HG02885 (cell line): ENCODE measurements around the gene ARHGAP26.
A peak's percentile ranks its signal among the peaks of the same experiment; 100 is the strongest.
"Not testable (repeated sequence)": the region's sequence is repeated elsewhere in the genome, so short reads cannot be mapped to it uniquely, and the experiment has no call there.

ENCODE experiments used
- ATAC-seq: cut with Tn5 transposase; IDR thresholded peaks from one replicate; pipeline ENCODE4 v1.9.1; 2021; ENCODE audit warnings: mild to moderate bottlenecking; ENCODE audit not compliant: unreplicated experiment, poor library complexity

Gene ARHGAP26

DNA sequence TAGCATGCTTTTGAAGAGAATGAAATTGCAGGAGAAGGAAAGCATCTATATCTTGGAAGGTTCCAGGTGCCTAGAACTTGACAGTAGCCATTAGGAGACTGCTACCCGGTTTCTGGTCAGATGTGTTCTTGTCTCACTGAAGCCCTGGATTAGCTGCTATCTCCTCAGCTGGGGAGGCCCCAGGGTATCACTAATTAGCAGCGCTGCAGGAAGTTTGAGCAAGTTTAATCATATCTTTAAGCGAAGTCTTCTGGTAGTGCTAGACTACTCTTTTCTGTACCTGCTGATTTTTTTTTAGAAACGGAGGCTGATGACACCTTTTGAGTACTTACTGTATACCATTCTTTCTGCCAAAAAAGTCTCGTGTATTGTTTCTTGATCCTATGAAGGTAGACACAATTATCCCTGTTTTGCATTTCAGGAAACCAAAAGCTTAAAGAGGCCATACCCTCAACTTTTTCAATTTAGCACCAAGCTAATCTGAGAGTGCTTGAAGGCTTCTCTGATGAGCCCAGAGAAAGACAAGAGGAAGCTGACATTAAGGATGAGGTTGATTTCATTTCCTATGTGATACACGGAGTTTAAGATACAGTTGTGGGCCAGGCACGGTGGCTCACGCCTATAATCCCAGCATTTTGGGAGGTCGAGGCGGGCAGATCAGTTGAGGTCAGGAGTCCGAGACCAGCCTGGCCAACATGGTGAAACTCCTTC lies 201.3 kb downstream of the ARHGAP26 start:
- no peak for ATAC-seq

DNA sequence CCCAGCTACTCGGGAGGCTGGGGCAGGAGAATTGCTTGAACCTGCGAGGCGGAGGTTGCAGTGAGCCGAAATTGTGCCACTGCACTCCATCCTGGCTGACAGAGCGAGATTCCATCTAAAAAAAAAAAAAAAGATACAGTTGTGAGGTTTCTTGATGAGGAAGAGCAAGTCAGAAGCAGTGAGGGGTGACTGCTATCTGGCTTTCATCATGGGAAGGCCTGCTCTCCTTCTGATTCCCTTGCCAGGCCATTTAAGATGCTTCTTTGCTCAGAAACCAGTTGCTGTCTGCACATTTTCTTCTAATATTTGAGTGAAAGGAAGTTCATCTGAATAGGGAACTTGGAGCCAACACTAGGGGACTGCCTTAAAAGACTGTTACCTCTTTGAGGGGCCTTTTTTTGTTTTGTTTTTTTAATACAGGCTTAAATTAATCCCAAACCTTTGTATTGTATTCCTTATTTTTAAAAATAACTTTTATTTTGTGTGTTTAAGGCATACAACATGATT lies 201.9 kb downstream of the ARHGAP26 start:
- ATAC-seq, result no peak

DNA sequence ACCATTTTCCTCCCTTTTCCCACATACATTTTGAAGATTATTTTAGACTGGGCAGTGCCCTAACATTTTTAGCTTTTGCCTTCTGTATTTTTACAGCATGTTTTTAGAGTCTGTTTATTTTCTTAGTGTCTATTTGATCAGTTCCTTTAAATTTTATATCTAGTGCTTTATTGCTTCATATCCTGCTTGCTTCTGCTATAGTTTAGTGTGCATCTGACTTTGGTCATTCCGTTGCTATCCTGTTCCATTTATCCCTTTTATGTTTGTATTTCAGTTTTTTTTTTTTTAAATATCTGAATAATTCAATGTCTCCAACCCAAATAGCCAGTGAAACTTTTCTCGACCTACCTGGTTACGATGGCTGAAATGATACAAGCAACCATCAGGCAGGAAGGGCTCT lies 203.8 kb downstream of the ARHGAP26 start:
- no peak for ATAC-seq

DNA sequence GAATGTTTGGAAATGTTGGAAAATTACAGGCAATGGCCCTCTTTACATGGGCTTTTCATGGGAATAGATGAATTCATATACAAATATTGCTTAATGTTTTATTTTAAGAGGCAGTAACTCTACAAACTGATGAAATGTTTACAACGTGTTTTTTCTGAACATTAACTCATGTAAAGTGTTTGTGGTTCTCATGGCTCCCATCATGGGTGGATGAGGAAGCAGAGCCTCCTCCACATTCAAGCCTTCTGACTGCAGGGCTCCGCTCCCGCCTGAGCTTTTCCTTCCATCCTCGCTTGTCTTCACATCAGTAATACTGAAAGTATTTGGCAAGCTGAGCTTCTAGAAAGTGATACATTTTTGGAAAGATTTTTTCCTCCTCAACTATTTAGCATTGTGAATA lies 204.2 kb downstream of the ARHGAP26 start:
- ATAC-seq, result no peak

DNA sequence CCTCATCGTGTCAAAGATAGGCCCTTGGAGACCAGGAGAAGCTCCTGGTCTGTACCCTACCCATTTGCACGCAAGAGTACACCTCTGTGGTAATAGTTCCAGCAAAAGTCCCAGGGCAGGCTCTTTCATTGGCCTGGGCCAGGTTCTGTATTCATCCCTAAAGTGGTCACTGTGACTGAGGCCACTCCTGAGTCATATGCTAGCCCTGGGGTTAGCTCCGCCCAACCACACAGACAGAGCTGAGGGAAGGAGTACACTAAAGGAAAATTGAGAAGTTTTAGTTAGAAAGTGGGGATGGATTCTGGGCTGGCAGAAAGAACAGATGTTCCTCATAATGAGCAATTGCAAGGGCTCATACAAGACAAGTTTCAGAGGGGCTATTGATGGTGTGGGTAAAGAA lies 206.7 kb downstream of the ARHGAP26 start:
- ATAC-seq, result no peak

DNA sequence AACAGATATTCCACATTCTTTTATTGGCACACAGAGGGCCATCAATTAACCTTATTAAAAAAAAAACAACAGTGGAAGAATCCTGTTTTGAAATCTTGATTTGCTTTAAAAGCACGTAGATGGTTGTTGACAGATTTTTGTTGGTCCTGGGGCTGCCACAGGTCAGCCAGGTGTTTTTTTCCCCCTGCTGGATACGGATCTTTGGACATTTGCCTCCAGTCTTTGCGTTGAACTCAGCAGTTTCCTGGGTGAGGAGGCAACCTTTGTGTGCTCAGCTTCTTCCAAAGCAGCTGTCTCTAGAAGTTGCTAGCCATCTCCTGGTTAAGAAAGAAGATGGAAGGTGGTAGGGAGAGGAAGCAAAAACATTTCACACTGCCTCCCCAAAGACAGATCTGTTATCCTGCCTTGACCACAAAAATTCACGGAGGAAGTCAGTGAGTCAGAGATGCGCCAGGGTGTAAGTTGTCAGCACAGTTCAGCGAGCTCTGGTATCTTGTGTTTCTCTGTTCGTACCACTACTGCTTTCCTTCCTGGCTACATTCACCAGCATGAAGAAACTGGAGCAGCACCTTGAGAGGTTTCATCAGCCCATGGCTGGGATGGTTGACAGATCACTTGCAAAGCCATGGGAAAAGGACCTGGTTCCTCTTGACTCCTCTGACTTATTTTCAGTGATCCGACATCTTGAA lies 207.3 kb downstream of the ARHGAP26 start:
- no peak for ATAC-seq

DNA sequence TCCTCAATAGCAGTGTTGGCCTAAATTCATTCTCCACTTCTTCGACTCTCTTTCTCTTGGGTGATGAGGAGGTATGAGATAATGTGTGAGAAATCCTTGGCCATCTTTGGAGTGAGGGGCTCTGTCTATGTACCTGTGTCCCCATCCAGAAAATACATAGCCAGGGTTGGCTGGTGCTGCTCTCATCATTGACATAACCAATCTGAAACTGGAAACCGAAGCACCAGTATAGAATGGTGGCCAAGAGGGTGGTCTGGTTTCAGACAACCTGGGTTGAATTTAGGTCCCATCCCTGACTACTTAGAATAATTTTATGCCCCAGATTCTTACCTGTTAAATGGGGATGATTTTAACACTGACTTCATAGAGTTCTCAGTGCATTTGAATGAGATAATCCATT lies 208.1 kb downstream of the ARHGAP26 start:
- no peak for ATAC-seq

DNA sequence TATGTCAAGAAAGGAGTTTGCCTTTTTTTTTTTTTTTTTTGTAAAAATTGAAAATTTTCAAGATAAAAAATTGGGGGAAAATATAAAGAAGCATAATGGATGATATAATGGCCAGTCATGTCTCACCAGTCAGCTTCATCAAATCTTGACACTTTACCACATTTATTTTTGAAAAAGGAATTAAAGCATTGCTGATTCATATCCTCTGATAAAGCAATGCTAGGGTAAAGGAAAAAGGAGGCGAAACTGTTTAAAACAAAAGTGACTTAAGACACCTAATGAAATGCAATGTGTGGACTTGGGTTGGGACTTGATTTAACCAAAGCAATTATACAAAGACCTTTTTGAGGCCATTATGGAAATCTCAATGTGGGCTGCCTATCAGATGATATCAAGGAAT lies 208.5 kb downstream of the ARHGAP26 start:
- ATAC-seq, result no peak

DNA sequence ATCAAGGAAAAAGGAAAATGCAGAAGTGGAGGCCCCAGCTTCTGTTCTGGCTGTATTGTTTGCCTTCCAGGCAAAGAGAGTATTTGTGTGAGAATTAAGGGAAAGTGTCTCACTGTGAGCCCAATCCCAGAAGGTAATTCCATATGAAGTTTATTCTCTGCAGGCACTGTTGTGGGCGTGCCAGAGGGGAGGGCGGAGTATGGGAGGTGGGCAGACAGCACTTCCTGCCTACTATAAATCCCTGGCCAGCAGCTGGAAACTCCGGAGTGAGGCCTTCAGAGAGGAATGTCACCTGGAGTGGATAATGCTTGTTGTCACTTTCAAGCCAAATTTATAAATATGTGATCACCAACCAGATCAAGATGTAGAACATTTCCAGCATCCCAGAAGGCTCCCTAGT lies 209.5 kb downstream of the ARHGAP26 start:
- ATAC-seq, result no peak

DNA sequence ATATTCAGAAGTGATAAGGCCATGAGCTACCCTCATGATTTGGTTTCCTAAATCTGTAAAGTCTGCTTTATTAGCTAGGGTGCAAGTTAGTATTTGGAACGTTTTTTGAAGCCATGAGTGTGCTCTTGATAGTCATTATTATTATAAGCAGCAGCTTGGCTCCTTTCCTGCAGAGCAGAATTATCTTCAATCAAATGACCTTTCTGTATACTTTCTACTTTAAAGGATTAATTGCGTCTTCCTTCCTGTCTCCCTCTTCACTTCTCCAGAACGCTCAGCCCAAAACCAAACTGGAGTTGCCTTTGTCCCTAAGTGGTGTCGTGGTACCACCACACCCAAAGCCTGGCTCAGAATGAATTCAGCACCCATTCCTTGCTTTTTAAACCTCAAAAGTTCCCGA lies 211.3 kb downstream of the ARHGAP26 start:
- no peak for ATAC-seq

DNA sequence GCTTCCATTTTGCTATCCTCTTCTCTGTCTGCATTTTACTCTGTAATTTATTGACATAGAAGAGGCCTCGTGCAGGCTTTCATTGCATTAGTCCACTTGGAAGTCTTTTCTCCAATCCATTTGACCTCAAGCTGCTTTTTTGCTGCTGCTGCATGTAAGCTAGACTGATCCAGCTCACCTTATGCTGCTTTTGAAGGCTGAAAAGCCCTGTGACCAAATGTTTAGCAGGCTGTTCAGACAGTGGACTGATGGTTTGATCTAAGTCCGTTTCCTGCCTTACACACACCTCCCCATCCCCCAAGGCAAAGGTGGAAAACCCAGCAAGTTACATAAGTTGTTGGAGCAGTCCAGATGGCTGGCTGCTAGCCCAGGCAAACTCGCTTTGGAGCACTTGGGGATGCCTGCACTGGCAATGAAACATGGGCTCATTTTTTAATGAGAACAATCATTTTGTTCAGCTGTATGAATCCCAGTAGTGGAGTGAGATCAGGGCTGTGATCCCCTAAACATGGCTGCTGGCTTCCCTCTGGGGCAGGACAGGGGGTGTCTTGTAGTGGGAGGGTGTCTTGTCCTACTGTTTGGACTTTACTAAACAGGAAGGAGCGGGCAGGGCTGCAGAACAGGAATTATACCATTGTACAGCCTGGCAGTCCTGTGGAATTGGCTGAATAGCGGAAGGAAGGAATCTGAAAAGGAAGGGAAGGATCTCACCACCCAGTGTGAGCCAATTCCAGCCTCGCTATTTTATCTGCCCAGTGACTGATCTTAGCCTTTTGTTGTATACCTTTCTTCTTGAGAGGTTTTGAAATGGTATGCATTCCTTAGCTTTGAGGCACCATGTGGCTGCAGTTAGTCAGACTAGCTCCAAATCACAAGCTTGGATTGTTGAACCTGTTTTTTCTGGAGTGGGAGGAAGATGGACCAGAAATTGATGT lies 212.0 kb downstream of the ARHGAP26 start:
- ATAC-seq, result no peak

DNA sequence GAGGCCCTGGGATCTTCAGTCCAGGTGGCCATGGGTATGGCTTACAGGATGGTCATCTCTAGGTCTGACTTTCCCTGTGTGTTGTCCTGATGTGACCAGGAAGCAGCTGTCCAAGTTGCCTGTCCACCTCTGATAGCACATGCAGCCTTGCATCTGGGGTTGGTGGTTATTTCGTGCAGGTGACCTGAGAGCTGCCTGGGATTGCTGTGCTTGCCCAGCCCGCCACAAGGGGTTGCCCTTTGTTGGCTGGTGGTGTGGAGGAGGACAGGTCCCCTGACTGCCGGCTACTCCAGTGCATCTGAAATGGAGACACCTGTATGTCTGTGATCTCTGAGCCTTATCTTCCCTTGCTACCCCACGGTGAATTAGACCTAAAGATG lies 212.6 kb downstream of the ARHGAP26 start:
- ATAC-seq, result peak; percentile 67

DNA sequence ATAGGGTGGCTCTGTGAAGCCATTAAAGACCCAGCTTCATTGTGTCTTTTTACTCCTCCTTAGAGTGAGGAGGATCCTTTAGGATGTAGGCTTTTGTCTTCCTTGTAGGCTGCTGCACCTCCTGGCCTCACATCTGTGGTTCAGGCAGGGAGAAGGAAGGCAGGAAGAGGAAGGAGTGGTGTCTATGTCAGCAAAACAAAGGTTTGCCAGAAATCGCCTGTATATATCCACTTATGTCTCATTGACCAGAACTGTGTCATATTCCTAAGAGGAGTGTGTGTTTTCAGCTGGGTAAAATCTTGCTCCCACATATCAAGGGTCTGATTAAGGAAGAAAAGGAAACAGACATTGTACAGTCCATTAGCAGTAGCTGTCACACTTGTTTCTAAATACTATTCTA lies 213.8 kb downstream of the ARHGAP26 start:
- no peak for ATAC-seq

DNA sequence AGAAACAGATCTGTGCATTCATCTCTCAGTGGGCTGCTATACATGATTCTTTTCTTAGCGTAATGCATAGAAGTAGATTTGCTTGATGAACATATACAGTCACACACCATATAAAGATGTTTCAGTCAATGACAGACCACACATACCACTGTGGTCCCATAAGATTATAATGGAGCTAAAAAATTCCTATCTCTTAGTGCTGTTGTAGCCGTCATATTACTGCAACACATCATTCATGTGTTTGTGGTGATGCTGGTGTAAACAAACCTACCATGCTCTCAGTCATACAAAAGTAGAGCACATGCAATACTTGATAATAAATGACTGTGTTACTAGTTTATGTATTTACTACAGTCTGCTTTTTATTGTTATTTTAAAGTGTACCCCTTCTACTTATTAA lies 214.3 kb downstream of the ARHGAP26 start:
- no peak for ATAC-seq

DNA sequence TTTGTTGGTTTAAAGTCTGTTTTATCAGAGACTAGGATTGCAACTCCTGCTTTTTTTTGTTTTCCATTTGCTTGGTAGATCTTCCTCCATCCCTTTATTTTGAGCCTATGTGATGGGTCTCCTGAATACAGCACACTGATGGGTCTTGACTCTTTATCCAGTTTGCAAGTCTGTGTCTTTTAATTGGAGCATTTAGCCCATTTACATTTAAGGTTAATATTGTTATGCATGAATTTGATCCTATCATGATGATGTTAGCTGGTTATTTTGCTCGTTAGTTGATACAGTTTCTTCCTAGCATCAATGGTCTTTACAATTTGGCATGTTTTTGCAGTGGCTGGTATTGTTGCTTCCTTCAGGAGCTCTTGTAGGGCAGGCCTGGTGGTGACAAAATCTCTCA lies 219.1 kb downstream of the ARHGAP26 start:
- not testable (repeated sequence) for ATAC-seq

DNA sequence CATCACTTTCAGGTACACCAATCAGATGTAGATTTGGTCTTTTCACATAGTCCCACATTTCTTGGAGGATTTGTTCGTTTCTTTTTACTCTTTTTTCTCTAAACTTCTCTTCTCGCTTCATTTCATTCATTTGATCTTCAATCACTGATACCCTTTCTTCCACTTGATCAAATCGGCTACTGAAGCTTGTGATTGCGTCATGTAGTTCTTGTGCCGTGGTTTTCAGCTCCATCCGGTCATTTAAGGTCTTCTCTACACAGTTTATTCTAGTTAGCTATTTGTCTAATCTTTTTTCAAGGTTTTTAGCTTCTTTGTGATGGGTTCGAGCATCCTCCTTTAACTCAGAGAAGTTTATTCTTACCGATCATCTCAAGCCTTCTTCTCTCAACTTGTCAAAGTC lies 219.9 kb downstream of the ARHGAP26 start:
- ATAC-seq, result not testable (repeated sequence)

DNA sequence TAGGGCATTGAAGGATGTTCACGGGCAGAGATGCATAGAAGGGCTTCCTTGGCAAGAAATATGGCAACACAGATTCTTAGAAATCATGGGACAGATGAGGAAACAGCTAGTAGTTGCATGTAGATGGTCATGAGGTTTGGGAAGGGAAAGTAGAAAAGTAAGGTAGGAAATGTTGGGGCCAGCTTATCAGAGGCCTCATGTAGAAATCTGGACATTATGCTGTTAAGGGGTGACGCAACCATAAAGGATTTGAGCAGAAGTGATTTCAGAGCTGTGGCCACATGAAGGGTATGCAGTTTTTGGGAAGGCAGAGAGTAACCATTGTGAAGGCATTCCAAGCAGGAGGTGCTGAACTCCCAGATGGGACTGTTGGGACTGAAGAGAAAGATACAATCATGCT lies 224.0 kb downstream of the ARHGAP26 start:
- ATAC-seq, result no peak

DNA sequence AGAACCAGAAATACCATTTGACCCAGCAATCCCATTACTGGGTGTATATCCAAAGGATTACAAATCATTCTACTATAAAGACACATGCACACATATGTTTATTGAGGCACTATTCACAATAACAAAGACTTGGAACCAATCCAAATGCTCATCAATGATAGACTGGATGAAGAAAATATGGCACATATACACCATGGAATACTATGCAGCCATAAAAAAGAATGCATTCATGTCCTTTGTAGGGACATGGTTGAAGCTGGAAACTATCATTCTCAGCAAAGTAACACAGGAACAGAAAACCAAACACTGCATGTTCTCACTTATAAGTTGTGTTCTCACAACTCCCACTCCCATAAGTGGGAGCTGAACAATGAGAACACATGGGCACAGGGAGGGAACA lies 225.4 kb downstream of the ARHGAP26 start:
- not testable (repeated sequence) for ATAC-seq

DNA sequence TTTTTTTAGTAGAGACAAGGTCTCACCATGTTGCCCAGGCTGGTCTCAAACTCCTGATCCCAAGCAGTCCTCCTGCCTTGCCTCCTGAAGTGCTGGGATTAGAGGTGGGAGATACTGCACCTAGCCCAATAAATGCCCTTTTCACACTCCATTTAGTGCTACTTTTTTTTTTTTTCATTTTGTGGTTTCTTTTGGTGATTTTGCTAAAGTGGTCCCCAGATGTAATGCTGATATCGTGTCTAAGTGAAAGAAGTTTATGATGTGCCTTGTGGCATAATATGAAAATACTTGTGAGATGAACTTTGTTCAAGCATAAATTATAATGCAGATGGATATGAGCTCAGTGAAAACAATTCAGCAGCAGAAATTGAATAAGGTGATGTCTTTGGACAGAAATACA lies 227.4 kb downstream of the ARHGAP26 start:
- no peak for ATAC-seq

DNA sequence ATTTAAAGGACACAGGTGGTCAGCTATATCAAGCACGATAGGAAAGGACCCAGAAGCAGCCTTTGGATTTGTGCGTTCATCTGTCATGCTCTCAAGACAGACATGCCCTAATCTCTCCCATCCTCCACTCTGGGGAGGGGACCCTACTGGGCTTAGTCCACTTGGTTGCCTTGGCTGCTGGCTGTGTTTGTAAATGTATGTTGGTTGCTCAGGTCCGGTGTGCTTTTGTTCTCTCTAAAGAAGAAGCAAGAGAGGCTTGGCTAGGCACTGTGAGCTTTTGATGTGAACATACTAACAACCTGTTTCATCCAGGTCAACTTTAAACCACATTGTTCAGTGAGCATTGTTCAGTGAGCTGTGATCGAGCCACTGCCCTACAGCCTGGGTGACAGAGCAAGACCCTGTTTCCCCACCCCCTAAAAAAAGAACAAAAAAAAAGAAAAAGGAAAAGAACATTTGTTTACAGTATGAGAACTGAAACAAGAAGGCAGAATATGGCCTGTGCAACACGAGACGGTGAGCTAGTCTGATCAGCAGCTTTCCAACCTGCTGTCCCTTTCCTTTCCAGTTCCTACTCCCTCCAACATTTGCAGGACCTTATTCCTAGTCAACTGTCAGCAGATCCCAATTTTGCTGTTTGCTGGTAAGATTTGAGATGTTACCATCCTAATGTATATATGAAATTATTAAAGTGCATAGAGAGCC lies 228.3 kb downstream of the ARHGAP26 start:
- no peak for ATAC-seq
